ENCODE data around the gene PTTG1IP. TPM values are rescaled to one million over a fixed set of nuclear protein-coding genes. Genes with fewer than 3 reads are reported as not detected.

PTTG1IP gene
- total and polyA plus RNA-seq, 2 of the 13 experiments (the other 11 are each of a cell fraction or from before 2014, with no cell fraction given), result 161 to 700 TPM

- TF ChIP-seq, protein P1, sequence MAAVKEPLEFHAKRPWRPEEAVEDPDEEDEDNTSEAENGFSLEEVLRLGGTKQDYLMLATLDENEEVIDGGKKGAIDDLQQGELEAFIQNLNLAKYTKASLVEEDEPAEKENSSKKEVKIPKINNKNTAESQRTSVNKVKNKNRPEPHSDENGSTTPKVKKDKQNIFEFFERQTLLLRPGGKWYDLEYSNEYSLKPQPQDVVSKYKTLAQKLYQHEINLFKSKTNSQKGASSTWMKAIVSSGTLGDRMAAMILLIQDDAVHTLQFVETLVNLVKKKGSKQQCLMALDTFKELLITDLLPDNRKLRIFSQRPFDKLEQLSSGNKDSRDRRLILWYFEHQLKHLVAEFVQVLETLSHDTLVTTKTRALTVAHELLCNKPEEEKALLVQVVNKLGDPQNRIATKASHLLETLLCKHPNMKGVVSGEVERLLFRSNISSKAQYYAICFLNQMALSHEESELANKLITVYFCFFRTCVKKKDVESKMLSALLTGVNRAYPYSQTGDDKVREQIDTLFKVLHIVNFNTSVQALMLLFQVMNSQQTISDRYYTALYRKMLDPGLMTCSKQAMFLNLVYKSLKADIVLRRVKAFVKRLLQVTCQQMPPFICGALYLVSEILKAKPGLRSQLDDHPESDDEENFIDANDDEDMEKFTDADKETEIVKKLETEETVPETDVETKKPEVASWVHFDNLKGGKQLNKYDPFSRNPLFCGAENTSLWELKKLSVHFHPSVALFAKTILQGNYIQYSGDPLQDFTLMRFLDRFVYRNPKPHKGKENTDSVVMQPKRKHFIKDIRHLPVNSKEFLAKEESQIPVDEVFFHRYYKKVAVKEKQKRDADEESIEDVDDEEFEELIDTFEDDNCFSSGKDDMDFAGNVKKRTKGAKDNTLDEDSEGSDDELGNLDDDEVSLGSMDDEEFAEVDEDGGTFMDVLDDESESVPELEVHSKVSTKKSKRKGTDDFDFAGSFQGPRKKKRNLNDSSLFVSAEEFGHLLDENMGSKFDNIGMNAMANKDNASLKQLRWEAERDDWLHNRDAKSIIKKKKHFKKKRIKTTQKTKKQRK (IDR thresholded peaks at IDR 0.05; ENCODE audit: low read length), result no peak
- TF ChIP-seq GRHL1 (CRISPR knock-in tag; conservative IDR thresholded peaks at IDR 0.05) (no peak), SRSF1 (optimal IDR thresholded peaks at IDR 0.05; ENCODE audit: low read depth, low read length) (no peak), TARDBP (CRISPR knock-in tag; IDR thresholded peaks at IDR 0.05) (no peak), MZF1 (CRISPR knock-in tag; IDR thresholded peaks at IDR 0.05; ENCODE audit: borderline replicate concordance) (no peak), HOXD1 (CRISPR knock-in tag; IDR thresholded peaks at IDR 0.05) (no peak), MED1 (CRISPR knock-in tag; IDR thresholded peaks at IDR 0.05) (no peak; the same call in 1 of the 2 replicates), SAFB2 (CRISPR knock-in tag; IDR thresholded peaks at IDR 0.05; ENCODE audit: borderline replicate concordance, low read depth) (0 out of 2 replicates have a peak, but pooled peaks have one; percentile 19), MAF1 (CRISPR knock-in tag; IDR thresholded peaks at IDR 0.05; ENCODE audit: borderline replicate concordance) (no peak), ZNF737 (CRISPR knock-in tag; IDR thresholded peaks at IDR 0.05; ENCODE audit: borderline replicate concordance) (no peak), ELK4 (CRISPR knock-in tag; IDR thresholded peaks at IDR 0.05; ENCODE audit: borderline replicate concordance) (no peak), HNRNPL (IDR thresholded peaks at IDR 0.05; ENCODE audit: low read depth, low read length) (no peak), RAD51 (IDR thresholded peaks at IDR 0.05; ENCODE audit: borderline replicate concordance) (no peak), IRX3 (CRISPR knock-in tag; IDR thresholded peaks at IDR 0.05; ENCODE audit: borderline replicate concordance, low read depth) (no peak; the same call in none of the 2 replicates), KLF9 (CRISPR knock-in tag; IDR thresholded peaks at IDR 0.05; ENCODE audit: low read depth) (no peak)
- TF ChIP-seq, protein P2, sequence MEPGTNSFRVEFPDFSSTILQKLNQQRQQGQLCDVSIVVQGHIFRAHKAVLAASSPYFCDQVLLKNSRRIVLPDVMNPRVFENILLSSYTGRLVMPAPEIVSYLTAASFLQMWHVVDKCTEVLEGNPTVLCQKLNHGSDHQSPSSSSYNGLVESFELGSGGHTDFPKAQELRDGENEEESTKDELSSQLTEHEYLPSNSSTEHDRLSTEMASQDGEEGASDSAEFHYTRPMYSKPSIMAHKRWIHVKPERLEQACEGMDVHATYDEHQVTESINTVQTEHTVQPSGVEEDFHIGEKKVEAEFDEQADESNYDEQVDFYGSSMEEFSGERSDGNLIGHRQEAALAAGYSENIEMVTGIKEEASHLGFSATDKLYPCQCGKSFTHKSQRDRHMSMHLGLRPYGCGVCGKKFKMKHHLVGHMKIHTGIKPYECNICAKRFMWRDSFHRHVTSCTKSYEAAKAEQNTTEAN (CRISPR knock-in tag; conservative IDR thresholded peaks at IDR 0.05), result 0 out of 2 replicates have a peak, but pooled peaks have one; percentile 45
- TF ChIP-seq, protein P3, sequence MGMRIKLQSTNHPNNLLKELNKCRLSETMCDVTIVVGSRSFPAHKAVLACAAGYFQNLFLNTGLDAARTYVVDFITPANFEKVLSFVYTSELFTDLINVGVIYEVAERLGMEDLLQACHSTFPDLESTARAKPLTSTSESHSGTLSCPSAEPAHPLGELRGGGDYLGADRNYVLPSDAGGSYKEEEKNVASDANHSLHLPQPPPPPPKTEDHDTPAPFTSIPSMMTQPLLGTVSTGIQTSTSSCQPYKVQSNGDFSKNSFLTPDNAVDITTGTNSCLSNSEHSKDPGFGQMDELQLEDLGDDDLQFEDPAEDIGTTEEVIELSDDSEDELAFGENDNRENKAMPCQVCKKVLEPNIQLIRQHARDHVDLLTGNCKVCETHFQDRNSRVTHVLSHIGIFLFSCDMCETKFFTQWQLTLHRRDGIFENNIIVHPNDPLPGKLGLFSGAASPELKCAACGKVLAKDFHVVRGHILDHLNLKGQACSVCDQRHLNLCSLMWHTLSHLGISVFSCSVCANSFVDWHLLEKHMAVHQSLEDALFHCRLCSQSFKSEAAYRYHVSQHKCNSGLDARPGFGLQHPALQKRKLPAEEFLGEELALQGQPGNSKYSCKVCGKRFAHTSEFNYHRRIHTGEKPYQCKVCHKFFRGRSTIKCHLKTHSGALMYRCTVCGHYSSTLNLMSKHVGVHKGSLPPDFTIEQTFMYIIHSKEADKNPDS (CRISPR knock-in tag; IDR thresholded peaks at IDR 0.05), result no peak
- TF ChIP-seq, protein P4, sequence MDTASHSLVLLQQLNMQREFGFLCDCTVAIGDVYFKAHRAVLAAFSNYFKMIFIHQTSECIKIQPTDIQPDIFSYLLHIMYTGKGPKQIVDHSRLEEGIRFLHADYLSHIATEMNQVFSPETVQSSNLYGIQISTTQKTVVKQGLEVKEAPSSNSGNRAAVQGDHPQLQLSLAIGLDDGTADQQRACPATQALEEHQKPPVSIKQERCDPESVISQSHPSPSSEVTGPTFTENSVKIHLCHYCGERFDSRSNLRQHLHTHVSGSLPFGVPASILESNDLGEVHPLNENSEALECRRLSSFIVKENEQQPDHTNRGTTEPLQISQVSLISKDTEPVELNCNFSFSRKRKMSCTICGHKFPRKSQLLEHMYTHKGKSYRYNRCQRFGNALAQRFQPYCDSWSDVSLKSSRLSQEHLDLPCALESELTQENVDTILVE (CRISPR knock-in tag; IDR thresholded peaks at IDR 0.05), result no peak
Observed at GRCh38 chr21:44817914-44818639, 55.4 kb downstream of the PTTG1IP start, which contains the start of gene SUMO3 (continued).

All from HepG2 (cell line).